ENCODE results near the gene CCDC47.
"Not testable (repeated sequence)": the region's sequence is repeated elsewhere in the genome, so short reads cannot be mapped to it uniquely, and the experiment has no call there.

DNA sequence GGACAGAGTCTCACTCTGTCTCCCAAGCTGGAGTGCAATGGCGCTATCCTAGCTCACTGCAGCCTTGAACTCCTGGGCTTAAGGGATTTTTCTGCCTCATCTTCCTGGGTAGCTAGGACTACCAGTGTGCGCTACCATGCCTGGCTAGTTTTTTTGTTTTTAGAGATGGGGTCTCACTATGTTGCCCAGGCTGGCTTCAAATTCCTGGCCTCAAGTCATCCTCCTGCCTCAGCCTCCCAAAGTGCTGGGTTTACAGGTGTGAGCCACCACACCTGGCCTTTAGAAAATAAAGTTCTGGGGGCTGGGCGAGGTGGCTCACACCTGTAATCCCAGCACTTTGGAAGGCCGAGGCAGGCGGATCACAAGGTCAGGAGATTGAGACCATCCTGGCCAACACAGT, 53.2 kb downstream of the CCDC47 start:
- TF ChIP-seq, protein P1, sequence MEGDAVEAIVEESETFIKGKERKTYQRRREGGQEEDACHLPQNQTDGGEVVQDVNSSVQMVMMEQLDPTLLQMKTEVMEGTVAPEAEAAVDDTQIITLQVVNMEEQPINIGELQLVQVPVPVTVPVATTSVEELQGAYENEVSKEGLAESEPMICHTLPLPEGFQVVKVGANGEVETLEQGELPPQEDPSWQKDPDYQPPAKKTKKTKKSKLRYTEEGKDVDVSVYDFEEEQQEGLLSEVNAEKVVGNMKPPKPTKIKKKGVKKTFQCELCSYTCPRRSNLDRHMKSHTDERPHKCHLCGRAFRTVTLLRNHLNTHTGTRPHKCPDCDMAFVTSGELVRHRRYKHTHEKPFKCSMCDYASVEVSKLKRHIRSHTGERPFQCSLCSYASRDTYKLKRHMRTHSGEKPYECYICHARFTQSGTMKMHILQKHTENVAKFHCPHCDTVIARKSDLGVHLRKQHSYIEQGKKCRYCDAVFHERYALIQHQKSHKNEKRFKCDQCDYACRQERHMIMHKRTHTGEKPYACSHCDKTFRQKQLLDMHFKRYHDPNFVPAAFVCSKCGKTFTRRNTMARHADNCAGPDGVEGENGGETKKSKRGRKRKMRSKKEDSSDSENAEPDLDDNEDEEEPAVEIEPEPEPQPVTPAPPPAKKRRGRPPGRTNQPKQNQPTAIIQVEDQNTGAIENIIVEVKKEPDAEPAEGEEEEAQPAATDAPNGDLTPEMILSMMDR (IDR thresholded peaks at IDR 0.05; ENCODE audit: low read depth, low read length), result not testable (repeated sequence)
- not testable (repeated sequence) for TF ChIP-seq EZH2phosphoT487 (IDR thresholded peaks at IDR 0.05; ENCODE audit: low read depth)
